Brain microvascular endothelial cell (primary cell): ENCODE data around the gene CD6.
A peak's percentile ranks its signal among the peaks of the same experiment; 100 is the strongest.
"Not testable (repeated sequence)": the region's sequence is repeated elsewhere in the genome, so short reads cannot be mapped to it uniquely, and the experiment has no call there.

ENCODE experiments used
- DNase-seq: peaks from one replicate; pipeline ENCODE4 v3.0.0-alpha.2; 2020
- H3K27ac ChIP-seq: fragments of 250-450 bp; sonication (Bioruptor Pico); 2 replicates; pipeline ENCODE4 v1.5.1; 2020; ENCODE audit warnings: mild to moderate bottlenecking, moderate library complexity
- H3K27me3 ChIP-seq: fragments of 250-450 bp; sonication (Bioruptor Pico); replicated peaks from 2 replicates; pipeline ENCODE4 v1.5.1; 2020; ENCODE audit warnings: mild to moderate bottlenecking
- H3K36me3 ChIP-seq: fragments of 250-450 bp; sonication (Bioruptor Pico); replicated peaks from 2 replicates; pipeline ENCODE4 v1.5.1; 2020; ENCODE audit warnings: mild to moderate bottlenecking
- H3K4me3 ChIP-seq: 2 replicates; pipeline ENCODE4 v1.5.1; 2011; ENCODE audit warnings: low read depth, mild to moderate bottlenecking, control low read depth, low read length, moderate library complexity
- CTCF ChIP-seq: IDR thresholded peaks from 2 replicates; pipeline ENCODE4 v1.5.1; 2011; ENCODE audit warnings: low read depth, mild to moderate bottlenecking, moderate library complexity, low read length, control low read depth, inconsistent platforms; ENCODE audit errors: missing control alignments
- in situ Hi-C: cut with HindIII; loops from 2 replicates; pipeline ENCODE4 v1.10.0; 2017; ENCODE audit warnings: low sequenced_read_pairs, low pct_ligation_motif_present

Gene CD6

GRCh38 chr11:61057615-61058014 is 86.1 kb downstream of the CD6 start:
- no peak overlapping the region for H3K27ac ChIP-seq
- in situ Hi-C loops = no loop called here
- H3K27me3 ChIP-seq = no peaks in the 10 kb centered on the region
- no peak for TF ChIP-seq CTCF
- no peak for DNase-seq
- H3K4me3 ChIP-seq = no peak overlapping the region
- no peaks in the 10 kb centered on the region for H3K36me3 ChIP-seq

- H3K4me3 ChIP-seq = no peak overlapping the region
- no peaks in the 10 kb centered on the region for H3K36me3 ChIP-seq
- no peaks in the 10 kb centered on the region for H3K27me3 ChIP-seq
- in situ Hi-C loops = no loop called here
- no peak for TF ChIP-seq CTCF
- DNase-seq = no peak
- H3K27ac ChIP-seq = no peak overlapping the region
Measured at GRCh38 chr11:61058583-61059259, 87.2 kb downstream of the CD6 start.

- H3K36me3 ChIP-seq = no peaks in the 10 kb centered on the region
- TF ChIP-seq CTCF = no peak
- no peak overlapping the region for H3K4me3 ChIP-seq
- H3K27ac ChIP-seq = no peak overlapping the region
- no peak for DNase-seq
- H3K27me3 ChIP-seq = no peaks in the 10 kb centered on the region
- in situ Hi-C loops = no loop called here
Measured at GRCh38 chr11:61059260-61059752, 87.8 kb downstream of the CD6 start.

GRCh38 chr11:61061081-61061826 is 89.8 kb downstream of the CD6 start:
- Histone ChIP-seq H3K4me3 (no peak overlapping the region), H3K36me3 (no peaks in the 10 kb centered on the region), H3K27me3 (no peaks in the 10 kb centered on the region), H3K27ac (no peak overlapping the region)
- DNase-seq = peak; percentile 9
- no peak for TF ChIP-seq CTCF
- in situ Hi-C loops = no loop called here

GRCh38 chr11:61062181-61062930 is 90.9 kb downstream of the CD6 start:
- H3K27me3 ChIP-seq = no peaks in the 10 kb centered on the region
- H3K27ac ChIP-seq = no peak overlapping the region
- no peaks in the 10 kb centered on the region for H3K36me3 ChIP-seq
- DNase-seq = no peak
- in situ Hi-C loops = no loop called here
- no peak overlapping the region for H3K4me3 ChIP-seq
- no peak for TF ChIP-seq CTCF

GRCh38 chr11:61065236-61065635 is 93.8 kb downstream of the CD6 start:
- H3K4me3 ChIP-seq, H3K27me3 ChIP-seq, H3K36me3 ChIP-seq, in situ Hi-C loops, DNase-seq, H3K27ac ChIP-seq: not testable (repeated sequence)
